HepG2 (cell line): ENCODE results near the gene WSCD2.

ENCODE experiments used
- CSRNP1 ChIP-seq: sonication (generic); formaldehyde crosslinking; IDR thresholded peaks from 2 replicates; pipeline ENCODE4 v1.8.1; 2023; ENCODE audit warnings: mild to moderate bottlenecking, missing genetic modification reagents
- FOXA1 ChIP-seq, 2 experiments: fragments of 450-650 bp in 1 of 2; sonication (generic) in 1 of 2; formaldehyde crosslinking in 1 of 2; IDR thresholded peaks; 2 replicates each; pipeline versions ENCODE4 v1.4.0 to v1.6.1; 2016 to 2020; ENCODE audit warnings: missing genetic modification reagents in 1 of 2
- MAX ChIP-seq: IDR thresholded peaks from 2 replicates; pipeline ENCODE4 v1.6.1; 2012; ENCODE audit warnings: inconsistent platforms
- ZBTB40 ChIP-seq, 2 experiments: fragments of 450-650 bp in 1 of 2; sonication (generic) in 1 of 2; formaldehyde crosslinking in 1 of 2; IDR thresholded peaks; 2 replicates each; pipeline versions ENCODE4 v1.6.1 to v1.8.0; 2016 to 2022; ENCODE audit warnings: antibody characterized with exemption in 1 of 2, mild to moderate bottlenecking in 1 of 2, missing genetic modification reagents in 1 of 2
- ZBTB7A ChIP-seq: sonication (generic); formaldehyde crosslinking; IDR thresholded peaks from 2 replicates; pipeline ENCODE4 v1.8.0; 2022; ENCODE audit warnings: mild to moderate bottlenecking, missing genetic modification reagents
- ZNF251 ChIP-seq: sonication (generic); formaldehyde crosslinking; IDR thresholded peaks from 2 replicates; pipeline ENCODE4 v1.9.0; 2021; ENCODE audit warnings: mild to moderate bottlenecking, missing genetic modification reagents

- TF ChIP-seq ZNF251 (CRISPR knock-in tag) (no peak), FOXA1 (IDR thresholded peaks at IDR 0.05) (no peak), FOXA1 (CRISPR knock-in tag; IDR thresholded peaks at IDR 0.05) (no peak), ZBTB7A (CRISPR knock-in tag) (no peak), MAX (no peak), ZBTB40 (IDR thresholded peaks at IDR 0.05) (no peak), ZBTB40 (CRISPR knock-in tag; IDR thresholded peaks at IDR 0.05) (no peak), CSRNP1 (CRISPR knock-in tag) (no peak)
These were observed 2.6 kb downstream of the WSCD2 start for GRCh38 chr12:108131657-108132126.
